ENCODE measurements around the gene COL3A1.

- TF ChIP-seq POLR2AphosphoS5 (IDR thresholded peaks at IDR 0.05; ENCODE audit: low read depth, low read length) (no peak), TAF1 (IDR thresholded peaks at IDR 0.05; ENCODE audit: borderline replicate concordance, insufficient read depth, low read length) (no peak), REST (IDR thresholded peaks at IDR 0.05; ENCODE audit: insufficient read depth in 1 of 2, low read depth in 2 of 2, low read length in 2 of 2) (no peak), SIN3A (IDR thresholded peaks at IDR 0.05; ENCODE audit: borderline replicate concordance, insufficient read depth, low read length) (no peak), FOXP2 (optimal IDR thresholded peaks at IDR 0.05; ENCODE audit: borderline replicate concordance, extremely low read depth, extremely low read length, insufficient read depth) (no peak)
These were observed 23.1 kb downstream of the COL3A1 start for GRCh38 chr2:188997263-188997662.
